ENCODE measurements around the gene CREBBP.
A peak's percentile ranks its signal among the peaks of the same experiment; 100 is the strongest.

Gene CREBBP

GRCh38 chr16:3773663-3774062, 106.8 kb downstream of the CREBBP start:
- Mint-ChIP-seq H3K4me1 (no peaks in the 10 kb centered on the region), H3K36me3 (peaks cover 64% of the 10 kb centered on the region), H3K4me3 (no peak overlapping the region), H3K9me3 (no peaks in the 10 kb centered on the region), H3K27ac (no peak overlapping the region), H3K27me3 (no peaks in the 10 kb centered on the region)
- DNase-seq, result no peak
- CTCF ChIA-PET, result interaction anchor here (1.4 kb wide), 1 partner anchor 10 kb away, joined by 3 read pairs; no protein-coding TSS in a partner anchor

GRCh38 chr16:3771513-3771912, 109.0 kb downstream of the CREBBP start:
- H3K27me3 Mint-ChIP-seq, result no peaks in the 10 kb centered on the region
- no peaks in the 10 kb centered on the region for H3K4me1 Mint-ChIP-seq
- H3K36me3 Mint-ChIP-seq, result peaks cover 67% of the 10 kb centered on the region
- CTCF ChIA-PET, result interaction anchor here (2.2 kb wide), 1 partner anchor 107 kb away, joined by 5 read pairs; no protein-coding TSS in a partner anchor
- no peak for DNase-seq
- no peak overlapping the region for H3K4me3 Mint-ChIP-seq
- no peaks in the 10 kb centered on the region for H3K9me3 Mint-ChIP-seq
- no peak overlapping the region for H3K27ac Mint-ChIP-seq

DNA sequence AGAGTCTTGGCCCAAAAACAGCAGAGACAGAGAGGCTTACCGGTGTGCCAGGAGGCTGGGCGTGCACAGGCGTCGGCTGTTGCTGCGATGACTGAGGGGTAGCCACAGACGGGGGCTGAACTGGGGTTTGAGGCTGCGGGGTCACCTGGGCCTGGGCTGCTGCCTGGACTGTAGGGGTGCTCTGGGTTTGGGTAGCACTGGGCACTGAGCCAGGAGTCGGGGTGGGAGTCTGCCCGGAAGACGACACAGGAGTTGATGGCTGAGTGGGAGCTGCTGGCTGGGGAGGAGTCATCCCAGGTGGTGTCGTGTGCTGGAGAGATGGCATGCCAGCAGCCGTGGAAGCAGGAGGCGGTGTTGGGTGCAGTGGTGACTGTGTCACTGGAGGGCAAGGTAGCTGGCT, 110.0 kb downstream of the CREBBP start:
- DNase-seq, result no peak
- Mint-ChIP-seq H3K4me3 (no peak overlapping the region), H3K27ac (no peak overlapping the region), H3K36me3 (peaks cover 68% of the 10 kb centered on the region), H3K4me1 (no peaks in the 10 kb centered on the region), H3K9me3 (no peaks in the 10 kb centered on the region), H3K27me3 (no peaks in the 10 kb centered on the region)
- CTCF ChIA-PET, result no interaction called here

GRCh38 chr16:3769942-3770341, 110.6 kb downstream of the CREBBP start:
- Mint-ChIP-seq H3K27me3 (no peaks in the 10 kb centered on the region), H3K27ac (no peak overlapping the region), H3K4me3 (no peak overlapping the region), H3K36me3 (peaks cover 71% of the 10 kb centered on the region), H3K9me3 (no peaks in the 10 kb centered on the region), H3K4me1 (no peaks in the 10 kb centered on the region)
- CTCF ChIA-PET, result no interaction called here
- no peak for DNase-seq

DNA sequence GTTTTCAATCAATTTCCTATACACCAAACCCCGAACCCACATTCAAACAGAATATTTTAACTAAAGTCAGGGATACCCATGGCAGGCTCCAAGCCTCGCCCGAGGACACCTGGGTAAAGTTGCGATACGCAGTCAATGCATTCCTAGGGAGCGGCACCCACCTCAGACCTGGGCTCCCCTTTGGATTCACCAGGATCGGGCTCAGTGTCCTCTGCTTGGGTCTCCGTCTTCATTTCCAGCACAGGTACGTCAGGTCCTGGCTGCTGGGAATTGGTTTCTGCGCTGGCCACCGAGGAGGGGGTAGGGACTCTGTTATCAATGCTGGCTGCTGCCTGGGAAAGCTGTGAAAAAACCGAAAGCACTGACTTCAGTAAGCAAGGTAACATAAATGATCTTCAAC, 111.5 kb downstream of the CREBBP start:
- Mint-ChIP-seq H3K27ac (peak overlapping the region; percentile 49), H3K4me3 (no peak overlapping the region), H3K27me3 (no peaks in the 10 kb centered on the region), H3K4me1 (no peaks in the 10 kb centered on the region), H3K9me3 (no peaks in the 10 kb centered on the region), H3K36me3 (peaks cover 68% of the 10 kb centered on the region)
- no peak for DNase-seq
- CTCF ChIA-PET, result interaction anchor here (0.6 kb wide), 1 partner anchor 62 kb away, joined by 6 read pairs; no protein-coding TSS in a partner anchor

- H3K9me3 Mint-ChIP-seq, result no peaks in the 10 kb centered on the region
- H3K36me3 Mint-ChIP-seq, result peaks cover 62% of the 10 kb centered on the region
- no peak overlapping the region for H3K27ac Mint-ChIP-seq
- CTCF ChIA-PET, result no interaction called here
- no peaks in the 10 kb centered on the region for H3K4me1 Mint-ChIP-seq
- no peak for DNase-seq
- H3K4me3 Mint-ChIP-seq, result no peak overlapping the region
- H3K27me3 Mint-ChIP-seq, result no peaks in the 10 kb centered on the region
These were observed 113.1 kb downstream of the CREBBP start for GRCh38 chr16:3767333-3767986.

DNA sequence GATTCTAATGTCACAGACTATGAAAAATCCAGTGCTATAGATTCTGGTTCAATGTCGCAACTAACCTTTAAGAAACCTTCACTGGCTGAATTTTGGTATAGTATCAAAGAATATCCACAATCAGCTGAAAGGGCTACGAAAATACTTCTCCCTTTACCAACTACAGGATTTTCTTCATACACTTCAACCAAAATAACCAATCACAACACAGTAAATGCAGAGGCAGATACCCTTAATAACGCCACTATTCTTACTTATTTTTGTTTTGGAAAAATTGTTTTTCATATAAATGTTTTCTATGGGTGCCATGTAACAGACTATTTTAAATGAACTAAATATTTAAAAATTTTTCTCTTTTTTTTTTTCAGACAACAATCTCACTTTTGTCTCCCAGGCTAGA, 114.3 kb downstream of the CREBBP start:
- Mint-ChIP-seq H3K27ac (no peak overlapping the region), H3K4me1 (no peaks in the 10 kb centered on the region), H3K36me3 (peaks cover 65% of the 10 kb centered on the region), H3K9me3 (no peaks in the 10 kb centered on the region), H3K27me3 (no peaks in the 10 kb centered on the region), H3K4me3 (no peak overlapping the region)
- CTCF ChIA-PET, result interaction anchor here (0.6 kb wide), 1 partner anchor 17 kb away, joined by 3 read pairs; no protein-coding TSS in a partner anchor
- no peak for DNase-seq

GRCh38 chr16:3764409-3764808, 116.1 kb downstream of the CREBBP start:
- Mint-ChIP-seq H3K36me3 (peaks cover 53% of the 10 kb centered on the region), H3K27ac (no peak overlapping the region)
- CTCF ChIA-PET, result no interaction called here

GRCh38 chr16:3762107-3762750, 118.3 kb downstream of the CREBBP start:
- Mint-ChIP-seq H3K4me3 (no peak overlapping the region), H3K9me3 (no peaks in the 10 kb centered on the region), H3K27ac (no peak overlapping the region), H3K27me3 (no peaks in the 10 kb centered on the region), H3K36me3 (peaks cover 45% of the 10 kb centered on the region), H3K4me1 (no peaks in the 10 kb centered on the region)
- CTCF ChIA-PET, result no interaction called here
- DNase-seq, result no peak

More at GRCh38 chr16:3764409-3764808, 116.1 kb downstream of the CREBBP start:
- Mint-ChIP-seq H3K4me3 (no peak overlapping the region), H3K27me3 (no peaks in the 10 kb centered on the region), H3K9me3 (no peaks in the 10 kb centered on the region), H3K4me1 (no peaks in the 10 kb centered on the region)
- DNase-seq, result no peak

DNA sequence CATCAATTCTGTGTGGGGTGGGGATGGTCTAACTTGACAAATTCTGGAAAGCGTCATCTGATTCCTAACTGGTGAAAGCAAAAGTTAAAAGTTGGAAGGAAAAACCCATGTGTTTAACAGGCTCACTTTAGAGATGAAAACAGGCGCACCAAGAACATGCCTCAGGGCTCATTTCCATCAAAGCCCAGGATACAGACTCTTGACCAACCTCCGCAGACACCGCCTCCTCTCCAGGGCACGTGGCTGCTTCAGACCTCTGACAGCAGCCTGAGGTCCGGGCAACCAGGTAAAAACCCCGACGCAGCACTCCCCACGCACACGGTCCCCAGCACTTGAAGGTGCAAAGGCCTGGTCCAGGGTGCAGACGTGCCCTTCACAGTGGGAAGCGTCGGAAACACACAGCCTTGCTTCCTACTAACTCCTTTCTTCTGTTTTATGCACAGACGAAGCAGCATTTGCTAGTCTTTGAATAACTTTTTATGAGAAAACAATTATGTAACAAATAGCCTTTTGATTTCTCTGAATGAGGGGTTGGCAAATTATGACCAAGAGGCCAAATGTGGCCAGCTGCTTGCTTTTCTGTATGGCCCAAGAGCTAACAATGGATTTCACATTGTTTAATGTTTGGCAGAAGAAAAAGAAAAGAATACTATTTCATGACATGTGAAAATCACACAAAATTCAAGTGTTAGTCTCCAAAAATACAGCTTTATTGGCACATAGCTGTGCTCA, 119.0 kb downstream of the CREBBP start:
- no peaks in the 10 kb centered on the region for H3K27me3 Mint-ChIP-seq
- no peak overlapping the region for H3K4me3 Mint-ChIP-seq
- CTCF ChIA-PET, result no interaction called here
- no peak overlapping the region for H3K27ac Mint-ChIP-seq
- H3K4me1 Mint-ChIP-seq, result no peaks in the 10 kb centered on the region
- peaks cover 45% of the 10 kb centered on the region for H3K36me3 Mint-ChIP-seq
- no peak for DNase-seq
- H3K9me3 Mint-ChIP-seq, result no peaks in the 10 kb centered on the region

GRCh38 chr16:3760518-3760917, 120.0 kb downstream of the CREBBP start:
- peaks cover 45% of the 10 kb centered on the region for H3K36me3 Mint-ChIP-seq
- H3K4me1 Mint-ChIP-seq, result no peaks in the 10 kb centered on the region
- no peaks in the 10 kb centered on the region for H3K9me3 Mint-ChIP-seq
- no peak for DNase-seq
- CTCF ChIA-PET, result no interaction called here
- H3K4me3 Mint-ChIP-seq, result no peak overlapping the region
- H3K27me3 Mint-ChIP-seq, result no peaks in the 10 kb centered on the region
- peak overlapping the region; percentile 14 for H3K27ac Mint-ChIP-seq

- no peaks in the 10 kb centered on the region for H3K9me3 Mint-ChIP-seq
- H3K4me3 Mint-ChIP-seq, result no peak overlapping the region
- no peaks in the 10 kb centered on the region for H3K27me3 Mint-ChIP-seq
- DNase-seq, result no peak
- H3K4me1 Mint-ChIP-seq, result no peaks in the 10 kb centered on the region
- no peak overlapping the region for H3K27ac Mint-ChIP-seq
- CTCF ChIA-PET, result no interaction called here
- peaks cover 45% of the 10 kb centered on the region for H3K36me3 Mint-ChIP-seq
These were observed 120.8 kb downstream of the CREBBP start for GRCh38 chr16:3759736-3760135.

DNA sequence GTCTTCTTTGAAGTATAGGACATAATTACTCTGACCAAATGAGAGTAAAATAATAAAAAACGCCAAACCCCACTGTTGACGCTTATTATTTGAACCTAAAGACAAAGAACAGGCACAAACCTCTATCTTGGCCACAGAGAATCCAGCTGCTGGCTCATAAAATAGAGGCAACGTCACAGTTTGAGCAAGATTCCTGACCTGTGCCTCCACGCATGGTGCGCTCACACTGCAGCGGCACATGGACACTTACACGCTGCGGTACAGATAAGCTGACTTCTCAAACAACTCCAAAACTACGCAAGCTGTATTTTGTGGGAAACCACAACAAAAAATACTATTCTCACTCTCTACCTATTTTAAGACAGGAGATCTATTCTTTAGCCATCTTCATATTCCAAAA, 124.4 kb downstream of the CREBBP start:
- Mint-ChIP-seq H3K27me3 (no peaks in the 10 kb centered on the region), H3K4me1 (no peaks in the 10 kb centered on the region), H3K4me3 (no peak overlapping the region), H3K36me3 (peaks cover 44% of the 10 kb centered on the region), H3K9me3 (no peaks in the 10 kb centered on the region), H3K27ac (no peak overlapping the region)
- CTCF ChIA-PET, result no interaction called here
- DNase-seq, result no peak

DNA sequence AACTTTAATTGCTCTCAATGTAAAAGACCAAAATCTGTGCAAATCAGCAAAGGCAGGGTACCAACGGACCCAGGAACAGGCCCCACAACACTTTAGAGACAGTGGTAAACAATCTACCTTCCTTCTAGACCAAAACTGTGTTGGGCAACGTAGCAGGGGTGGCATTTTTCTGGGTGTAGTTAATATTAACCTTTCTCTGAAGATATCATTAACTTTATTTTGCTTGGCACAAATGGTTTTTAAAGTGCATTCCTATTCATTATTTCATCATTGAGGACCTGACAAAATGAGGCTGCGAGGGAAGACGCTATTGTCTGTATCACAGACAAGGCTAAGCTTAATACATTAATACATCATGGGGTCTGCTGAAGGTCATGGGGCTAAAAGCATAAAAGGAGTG, 125.3 kb downstream of the CREBBP start:
- H3K4me1 Mint-ChIP-seq, result peaks cover 4% of the 10 kb centered on the region
- CTCF ChIA-PET, result no interaction called here
- H3K4me3 Mint-ChIP-seq, result no peak overlapping the region
- DNase-seq, result no peak
- no peaks in the 10 kb centered on the region for H3K9me3 Mint-ChIP-seq
- no peak overlapping the region for H3K27ac Mint-ChIP-seq
- no peaks in the 10 kb centered on the region for H3K27me3 Mint-ChIP-seq
- peaks cover 50% of the 10 kb centered on the region for H3K36me3 Mint-ChIP-seq

GRCh38 chr16:3754772-3755171, 125.7 kb downstream of the CREBBP start:
- H3K27ac Mint-ChIP-seq, result no peak overlapping the region
- H3K9me3 Mint-ChIP-seq, result no peaks in the 10 kb centered on the region
- H3K4me1 Mint-ChIP-seq, result peaks cover 8% of the 10 kb centered on the region
- H3K36me3 Mint-ChIP-seq, result peaks cover 54% of the 10 kb centered on the region
- CTCF ChIA-PET, result no interaction called here
- no peak overlapping the region for H3K4me3 Mint-ChIP-seq
- H3K27me3 Mint-ChIP-seq, result no peaks in the 10 kb centered on the region
- no peak for DNase-seq
